ENCODE results near the gene MMP24OS. TPM values are rescaled to one million over a fixed set of nuclear protein-coding genes. Genes with fewer than 3 reads are reported as not detected.

MMP24OS gene
- polyA plus RNA-seq, 3 donors: 9.5 to 43.9 (median 9.6) TPM

DNA sequence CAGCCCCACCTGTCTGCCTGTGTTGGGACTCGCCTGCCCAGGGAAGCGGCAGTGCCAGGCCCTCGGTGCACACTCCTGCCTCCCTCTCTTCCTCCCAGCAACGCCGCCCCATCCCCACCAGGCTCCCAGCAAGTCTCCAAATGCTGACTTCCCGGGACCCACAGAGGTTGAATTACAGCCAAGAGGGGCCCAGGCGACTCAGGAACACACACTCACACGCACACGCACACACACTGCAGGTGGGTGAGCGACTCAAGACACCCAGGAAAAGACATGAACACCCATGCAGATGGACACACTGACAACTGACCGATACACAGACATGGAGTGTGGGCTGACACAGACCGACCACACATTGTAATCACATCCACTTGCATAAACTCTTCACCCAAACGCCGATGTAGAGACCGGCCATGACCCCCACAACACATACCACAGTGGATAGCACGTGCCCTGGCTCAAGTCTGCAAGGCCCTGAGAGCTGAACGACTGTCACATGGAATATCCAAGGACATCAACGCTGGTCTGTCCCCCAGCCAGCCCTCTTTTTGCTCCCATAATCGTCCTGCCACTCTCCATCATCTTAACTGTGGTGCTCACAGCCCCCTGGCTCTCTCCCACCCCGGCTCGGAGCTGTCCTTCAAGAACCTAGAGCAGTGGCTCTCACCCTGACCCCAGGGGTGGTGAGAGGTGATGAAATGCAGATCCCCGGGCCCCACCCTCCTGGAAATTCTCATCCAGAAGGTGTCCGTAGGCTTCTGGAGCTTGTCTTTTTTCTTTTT is 14.8 kb upstream of the MMP24OS start:
- Histone ChIP-seq H3K9ac (ENCODE audit: insufficient read depth, low read length, poor library complexity, severe bottlenecking) (no peak overlapping the region), H4K20me1 (ENCODE audit: insufficient read depth, low read length) (no peaks in the 10 kb centered on the region), H3K79me2 (ENCODE audit: insufficient read depth, low read length) (no peaks in the 10 kb centered on the region), H3K27ac (ENCODE audit: low read depth in 1 of 2, low read length in 2 of 2) (no peak overlapping the region), H3K4me3 (replicated peaks in 1 of 3; ENCODE audit: low read depth in 2 of 3, low read length in 3 of 3) (no peak overlapping the region), H3K4me1 (ENCODE audit: control insufficient read depth in 1 of 2, insufficient read depth in 2 of 2, low read length in 2 of 2) (no peaks in the 10 kb centered on the region), H3K9me3 (replicated peaks in 1 of 2; ENCODE audit: control insufficient read depth in 1 of 2, insufficient read depth in 1 of 2, low read length in 2 of 2) (no peaks in the 10 kb centered on the region), H3K36me3 (replicated peaks in 1 of 2; ENCODE audit: control insufficient read depth in 1 of 2, insufficient read depth in 2 of 2, low read length in 2 of 2) (no peaks in the 10 kb centered on the region), H3K4me2 (replicated peaks; ENCODE audit: extremely low read depth, low read length, poor library complexity, severe bottlenecking) (no peak overlapping the region), H3K27me3 (ENCODE audit: control insufficient read depth in 2 of 2, insufficient read depth in 2 of 2, low read length in 2 of 2) (no peaks in the 10 kb centered on the region), H2AFZ (ENCODE audit: insufficient read depth, low read depth, low read length, poor library complexity, severe bottlenecking) (no peak overlapping the region)
- Mint-ChIP-seq H3K4me1 (no peaks in the 10 kb centered on the region), H3K36me3 (no peaks in the 10 kb centered on the region), H3K4me3 (no peak overlapping the region), H3K27me3 (ENCODE audit: low read depth in 3 of 3) (peaks cover 2 to 10% (median 7%) of the 10 kb centered on the region in 3 donors), H3K27ac (no peak overlapping the region), H3K9me3 (peaks cover 0 to 3% (median 0%) of the 10 kb centered on the region in 7 donors)
- WGBS (ENCODE audit: insufficient coverage): 86% methylated on average over 16 of the region's 23 CpGs
- intact Hi-C loops (cut with micrococcal nuclease): no loop called here
- TF ChIP-seq CTCF (IDR thresholded peaks at IDR 0.05): no peak
- DNase-seq: no peak

- Mint-ChIP-seq H3K36me3 (no peaks in the 10 kb centered on the region), H3K27ac (no peak within 1 kb of the TSS), H3K27me3 (ENCODE audit: low read depth in 3 of 3) (peaks cover 2 to 10% (median 5%) of the 10 kb centered on the region in 3 donors), H3K4me3 (no peak within 1 kb of the TSS), H3K4me1 (no peaks in the 10 kb centered on the region), H3K9me3 (peaks cover 0 to 3% (median 0%) of the 10 kb centered on the region in 7 donors)
- no peak within 1 kb of the TSS for H3K9ac ChIP-seq (ENCODE audit: insufficient read depth, low read length, poor library complexity, severe bottlenecking)
- DNase-seq: no peak
- intact Hi-C loops (cut with micrococcal nuclease): no loop called here
- H3K79me2 ChIP-seq (ENCODE audit: insufficient read depth, low read length): no peaks in the 10 kb centered on the region
- 90% methylated on average over 39 of the region's 40 CpGs for WGBS (ENCODE audit: insufficient coverage)
- H3K9me3 ChIP-seq (replicated peaks in 1 of 2; ENCODE audit: control insufficient read depth in 1 of 2, insufficient read depth in 1 of 2, low read length in 2 of 2): no peaks in the 10 kb centered on the region
- no peak within 1 kb of the TSS for H3K4me2 ChIP-seq (replicated peaks; ENCODE audit: extremely low read depth, low read length, poor library complexity, severe bottlenecking)
- no peak within 1 kb of the TSS for H3K4me3 ChIP-seq (replicated peaks in 1 of 3; ENCODE audit: low read depth in 2 of 3, low read length in 3 of 3)
- H3K36me3 ChIP-seq (replicated peaks in 1 of 2; ENCODE audit: control insufficient read depth in 1 of 2, insufficient read depth in 2 of 2, low read length in 2 of 2): no peaks in the 10 kb centered on the region
- H4K20me1 ChIP-seq (ENCODE audit: insufficient read depth, low read length): no peaks in the 10 kb centered on the region
- H3K27ac ChIP-seq (ENCODE audit: low read depth in 1 of 2, low read length in 2 of 2): no peak within 1 kb of the TSS
- no peak for TF ChIP-seq CTCF (IDR thresholded peaks at IDR 0.05)
- no peaks in the 10 kb centered on the region for H3K27me3 ChIP-seq (ENCODE audit: control insufficient read depth in 2 of 2, insufficient read depth in 2 of 2, low read length in 2 of 2)
- no peak within 1 kb of the TSS for H2AFZ ChIP-seq (ENCODE audit: insufficient read depth, low read depth, low read length, poor library complexity, severe bottlenecking)
- no peaks in the 10 kb centered on the region for H3K4me1 ChIP-seq (ENCODE audit: control insufficient read depth in 1 of 2, insufficient read depth in 2 of 2, low read length in 2 of 2)
Measured at GRCh38 chr20:35291654-35292503, 14.0 kb upstream of the MMP24OS start, which contains the start of gene FAM83C. FAM83C (minus strand) TSS chr20:35292425; CDS start chr20:35292304, 121 bp downstream.
